Activated CD8-positive, alpha-beta memory T cell treated with anti-CD3 and anti-CD28 coated beads, Interleukin-2, amount 50 U/mL, for 24 hours (primary cell): ENCODE measurements around the gene WTAP.
A peak's percentile ranks its signal among the peaks of the same experiment; 100 is the strongest.
"Not testable (repeated sequence)": the region's sequence is repeated elsewhere in the genome, so short reads cannot be mapped to it uniquely, and the experiment has no call there.

Experiments used
- DNase-seq: peaks from one replicate; pipeline ENCODE4 v3.0.0-alpha.2; 2020; ENCODE audit errors: extremely low read depth

WTAP gene

DNA sequence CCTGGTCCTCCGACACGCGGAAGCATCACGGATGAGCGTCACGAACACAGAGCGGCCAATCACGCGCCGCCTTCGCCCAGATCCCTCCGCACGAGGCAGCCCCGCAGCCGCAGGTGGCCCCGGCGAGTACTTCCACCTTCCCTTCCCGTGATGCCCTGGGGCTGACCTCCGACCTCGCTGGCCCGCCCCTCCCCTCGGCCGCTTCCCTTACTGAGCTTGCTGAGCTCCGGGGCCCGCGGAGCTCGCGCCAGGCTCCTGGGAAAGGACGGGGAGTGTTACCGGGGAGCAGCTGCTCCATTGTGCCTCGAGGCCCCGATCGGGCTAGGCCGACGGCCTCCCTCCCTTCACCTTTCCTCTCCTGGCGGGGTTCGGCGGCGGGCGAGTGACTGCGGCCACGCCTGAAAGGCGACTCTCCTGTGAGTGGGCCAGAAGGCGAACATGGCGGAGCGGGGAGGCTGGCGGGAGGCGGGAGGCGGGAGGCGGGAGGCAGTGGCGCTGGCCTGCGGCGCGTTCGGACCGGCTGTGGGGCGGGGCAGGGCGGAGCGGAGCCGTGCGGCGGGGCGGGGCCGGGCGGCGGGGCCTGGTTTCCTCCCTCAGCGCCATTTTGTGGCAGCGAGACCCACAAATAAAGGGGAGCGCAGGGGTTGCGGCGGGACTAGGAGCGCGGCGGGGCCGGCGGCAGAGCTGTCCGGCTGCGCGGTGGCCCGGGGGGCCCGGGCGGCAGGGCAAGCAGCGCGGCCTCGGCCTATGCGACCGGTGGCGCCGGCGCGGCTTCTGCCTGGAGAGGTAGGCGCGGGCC lies at the start of gene WTAP:
WTAP (plus strand) TSS at position 589 of the 799 bp plus-strand sequence. CDS start 8,760 bp downstream, outside the sequence.
- peak; percentile 88 for DNase-seq

- no peak for DNase-seq
Measured at GRCh38 chr6:159677506-159678165, 49.7 kb upstream of the WTAP start.

GRCh38 chr6:159678574-159678973 lies 48.7 kb upstream of the WTAP start:
- DNase-seq, result no peak

- DNase-seq, result no peak
Measured at GRCh38 chr6:159679091-159680077, 47.9 kb upstream of the WTAP start.

GRCh38 chr6:159680104-159680503 lies 47.2 kb upstream of the WTAP start:
- no peak for DNase-seq

GRCh38 chr6:159681191-159681880 lies 46.0 kb upstream of the WTAP start:
- DNase-seq, result no peak

DNA sequence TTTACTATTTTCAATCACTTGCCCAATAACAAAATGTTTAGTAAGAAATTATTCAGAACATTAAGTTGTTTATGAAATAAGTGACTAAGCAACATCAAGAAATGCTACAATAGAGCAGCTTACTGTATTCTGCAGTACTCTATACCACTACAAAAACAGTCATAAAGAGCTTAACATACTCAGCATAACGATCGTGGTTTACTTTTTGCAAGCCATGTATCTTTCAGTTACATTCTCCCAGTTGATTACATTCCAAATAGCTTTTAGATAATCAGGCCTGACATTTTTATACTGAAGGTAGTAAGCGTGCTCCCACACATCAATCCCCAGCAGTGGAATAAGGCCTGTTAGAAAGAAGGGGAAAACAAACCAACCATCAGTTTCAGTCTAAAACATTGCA lies 45.0 kb upstream of the WTAP start:
- DNase-seq, result no peak

DNA sequence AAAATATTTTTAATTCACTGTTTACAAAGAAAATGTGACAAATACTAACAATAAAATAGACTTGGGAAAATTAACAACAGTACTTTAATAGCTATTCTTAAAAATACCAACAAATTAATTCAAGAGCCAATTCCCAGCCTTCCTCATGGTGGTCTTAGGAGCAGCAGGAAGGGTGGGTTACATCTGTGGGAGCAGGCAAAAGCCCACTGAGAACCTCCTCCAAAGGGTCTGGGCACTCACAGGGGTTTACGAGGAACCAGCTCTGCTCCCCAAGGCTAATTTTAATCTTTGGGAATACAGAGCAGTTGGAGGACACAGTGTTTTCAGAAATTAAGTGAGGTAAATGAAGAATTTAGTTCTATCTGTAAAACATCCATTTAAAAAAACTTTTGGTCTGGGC lies 44.5 kb upstream of the WTAP start:
- DNase-seq, result no peak

DNA sequence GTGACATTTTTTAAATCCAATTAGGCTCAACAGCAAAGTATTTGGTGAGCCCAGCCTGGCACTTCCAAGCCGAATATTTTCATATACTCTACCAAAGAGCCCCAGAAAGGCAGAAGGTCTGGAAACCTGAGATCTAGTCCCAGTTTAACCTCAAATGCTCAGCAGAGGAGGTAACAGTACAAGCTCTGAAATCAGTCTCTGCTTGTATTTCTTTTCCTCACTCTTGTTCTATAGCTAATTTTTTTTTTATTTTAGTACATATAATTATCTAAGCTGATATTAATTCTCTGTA lies 43.3 kb upstream of the WTAP start:
- no peak for DNase-seq

- DNase-seq, result no peak
Measured at GRCh38 chr6:159686040-159686439, 41.3 kb upstream of the WTAP start.

GRCh38 chr6:159686703-159687102 lies 40.6 kb upstream of the WTAP start:
- no peak for DNase-seq

DNA sequence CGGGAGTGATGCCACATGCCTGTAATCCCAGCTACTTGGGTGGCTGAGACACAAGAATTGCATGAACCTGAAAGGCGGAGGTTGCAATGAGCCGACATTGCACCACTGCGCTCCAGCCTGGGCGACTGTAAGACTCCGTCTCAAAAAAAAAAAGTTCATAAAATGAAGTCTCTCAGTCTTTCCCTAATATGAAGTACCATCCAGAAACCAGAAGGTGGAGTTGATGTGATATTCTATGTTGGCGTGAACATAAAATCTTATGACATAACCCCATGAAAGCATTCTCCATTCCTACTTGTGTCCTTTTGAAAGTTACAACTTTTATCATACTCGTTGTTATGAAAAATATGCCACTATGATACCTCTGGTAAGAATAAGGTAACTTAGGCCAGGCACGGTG lies 40.0 kb upstream of the WTAP start:
- no peak for DNase-seq

DNA sequence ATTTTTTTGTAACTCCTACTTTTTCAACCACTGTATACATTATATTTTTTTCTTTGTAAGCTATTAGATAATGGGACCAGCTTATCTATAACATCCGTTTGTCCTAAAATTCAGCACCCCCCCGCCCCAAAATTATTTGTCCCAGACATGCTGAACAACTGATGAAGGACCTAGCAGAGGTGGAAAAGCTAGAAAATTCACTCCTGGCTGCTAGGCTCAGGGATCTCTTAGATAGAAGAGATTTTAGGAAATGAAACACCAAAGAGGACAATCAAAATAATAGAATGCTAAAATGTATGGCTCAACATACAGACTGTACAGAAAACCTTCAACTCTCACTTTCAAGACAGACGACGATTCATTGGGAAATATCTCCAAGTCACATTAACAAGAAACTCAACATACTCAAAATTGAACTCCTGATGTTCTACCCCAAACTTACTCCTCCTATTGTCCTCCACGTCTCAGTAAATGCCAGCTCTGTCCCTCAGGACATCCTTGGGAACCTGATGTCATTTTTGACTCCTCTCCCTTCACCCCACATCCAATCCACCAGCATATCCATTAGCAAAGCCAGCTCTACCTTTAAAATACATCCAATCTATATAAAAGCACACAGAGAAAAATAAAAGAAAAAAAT lies 38.9 kb upstream of the WTAP start:
- no peak for DNase-seq

DNA sequence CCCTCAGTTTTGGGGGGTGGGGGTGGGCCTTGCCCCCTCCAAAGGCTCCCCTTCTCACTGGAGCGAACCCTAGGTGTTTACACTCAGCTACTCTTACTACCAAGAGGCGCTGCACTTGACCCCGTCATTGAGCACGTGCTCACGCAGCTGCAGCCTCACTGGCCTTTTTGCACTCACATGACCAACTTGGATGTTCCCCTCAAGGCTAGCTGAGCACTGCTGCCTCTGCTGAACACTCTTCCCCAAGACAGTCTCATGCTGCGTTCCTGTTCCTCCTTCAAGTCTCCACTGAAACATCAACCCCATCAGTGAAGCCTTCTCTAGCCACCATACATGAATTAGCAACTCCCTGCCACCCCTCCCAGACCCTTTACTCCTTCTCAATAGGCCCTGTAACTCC lies 38.3 kb upstream of the WTAP start:
- no peak for DNase-seq

GRCh38 chr6:159690135-159690534 lies 37.2 kb upstream of the WTAP start:
- not testable (repeated sequence) for DNase-seq

- no peak for DNase-seq
Measured at GRCh38 chr6:159691133-159691962, 36.0 kb upstream of the WTAP start.

GRCh38 chr6:159691963-159692287 lies 35.4 kb upstream of the WTAP start:
- DNase-seq, result no peak

DNA sequence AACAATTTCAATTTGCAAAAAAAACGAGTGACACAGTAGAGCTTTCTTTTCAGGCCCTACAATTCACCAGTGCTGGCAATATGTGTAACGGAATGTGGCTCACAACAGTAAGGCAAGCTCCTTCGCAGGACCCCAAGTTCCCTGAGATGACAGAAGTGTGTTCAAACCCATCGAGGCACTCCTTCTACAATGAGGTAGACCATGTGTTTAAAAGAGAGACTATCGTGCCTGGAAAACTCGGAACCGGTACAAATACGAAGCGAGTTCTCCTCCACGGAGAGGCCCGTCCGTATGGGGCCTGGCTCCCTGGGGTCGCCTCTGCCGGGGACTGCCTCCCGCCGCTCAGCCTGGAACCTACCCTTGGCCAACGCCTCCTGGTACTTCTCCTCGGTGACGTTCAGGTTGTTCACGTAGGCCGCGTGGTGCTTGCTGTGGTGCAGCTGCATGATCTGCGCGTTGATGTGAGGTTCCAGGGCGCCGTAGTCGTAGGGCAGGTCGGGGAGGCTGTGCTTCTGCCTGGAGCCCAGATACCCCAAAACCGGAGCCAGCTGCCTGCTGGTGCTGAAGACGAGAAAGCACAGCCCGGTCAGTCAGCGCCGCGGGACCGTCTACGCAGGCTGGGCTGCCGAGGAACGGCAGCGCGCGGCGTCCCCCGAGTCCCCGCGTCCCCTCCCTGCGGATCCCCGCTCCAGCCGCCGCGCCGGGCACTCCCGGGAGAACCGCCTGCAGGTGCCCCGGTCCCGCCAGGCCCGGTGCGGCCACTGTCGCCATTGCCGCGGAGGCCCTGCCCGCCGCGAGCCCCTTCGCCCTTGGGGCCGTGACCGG lies 34.8 kb upstream of the WTAP start:
- no peak for DNase-seq

- DNase-seq, result peak; percentile 51
Measured at GRCh38 chr6:159693128-159693893, 34.0 kb upstream of the WTAP start, which contains the start of gene SOD2. Gene SOD2 (minus strand): TSS chr6:159693241. CDS start chr6:159693167, 74 bp downstream.
